ENCODE data around the gene VASN.

GRCh38 chr16:4401094-4401501 lies 29.4 kb downstream of the VASN start:
- no peak for TF ChIP-seq GATA2 (IDR thresholded peaks at IDR 0.05; ENCODE audit: low read depth, low read length)
- no peak for TF ChIP-seq GATA3 (IDR thresholded peaks at IDR 0.05; ENCODE audit: low read depth, low read length)
